HepG2 (cell line): Measurements from ENCODE around the gene MRPL14. TPM values are rescaled to one million over a fixed set of nuclear protein-coding genes. Genes with fewer than 3 reads are reported as not detected.

Source experiments
- AGO1 ChIP-seq: fragments of 200-400 bp; formaldehyde crosslinking; IDR thresholded peaks from 2 replicates; pipeline ENCODE4 v1.6.1; 2017; ENCODE audit warnings: mild to moderate bottlenecking, low read depth, low read length, moderate library complexity; ENCODE audit not compliant: poor library complexity, severe bottlenecking
- ZNF317 ChIP-seq: sonication (generic); formaldehyde crosslinking; IDR thresholded peaks from 2 replicates; pipeline ENCODE4 v1.5.0; 2020; ENCODE audit warnings: mild to moderate bottlenecking, missing genetic modification reagents
- ZNF598 ChIP-seq: sonication (generic); formaldehyde crosslinking; IDR thresholded peaks from 2 replicates; pipeline ENCODE4 v1.5.1; 2020; ENCODE audit warnings: mild to moderate bottlenecking, missing genetic modification reagents, borderline replicate concordance
- ZNF775 ChIP-seq: sonication (generic); formaldehyde crosslinking; IDR thresholded peaks from 2 replicates; pipeline ENCODE4 v1.4.0; 2020; ENCODE audit warnings: missing genetic modification reagents, mild to moderate bottlenecking, moderate library complexity, borderline replicate concordance
- polyA plus RNA-seq, 8 experiments: library from polyadenylated mRNA; depleted of rRNA in 3 of 8; stranded (reverse) in 7 of 8; unstranded in 1 of 8; fragments of >200 nt; fragmentation: Illumina TruSeq in 4 of 8; extraction: Trizol in 4 of 8; gene quantifications; 2 replicates each; pipeline versions ENCODE4 v1.2.1 to v1.2.3, GENCODE V29; 2011 to 2016; ENCODE audit warnings: low read depth in 4 of 8, missing spikeins in 1 of 8, mixed read lengths in 1 of 8; ENCODE audit not compliant: insufficient read depth in 1 of 8
- total RNA-seq, 5 experiments: library from RNA; depleted of rRNA; stranded (reverse); fragments of >200 nt; fragmentation: Illumina TruSeq; extraction: Trizol; gene quantifications; 2 replicates each; pipeline ENCODE4 v1.2.3, GENCODE V29; 2016; ENCODE audit warnings: low read depth in 1 of 5
- TF ChIP-seq, protein P1 (sequence below): sonication (generic); formaldehyde crosslinking; IDR thresholded peaks from 2 replicates; pipeline ENCODE4 v1.4.0; 2020; ENCODE audit warnings: mild to moderate bottlenecking, missing genetic modification reagents, borderline replicate concordance
- TF ChIP-seq, protein P2 (sequence below): sonication (generic); formaldehyde crosslinking; IDR thresholded peaks from 2 replicates; pipeline ENCODE4 v1.5.1; 2020; ENCODE audit warnings: mild to moderate bottlenecking, missing genetic modification reagents, moderate library complexity
- TF ChIP-seq, protein P3 (sequence below): sonication (generic); formaldehyde crosslinking; IDR thresholded peaks from 2 replicates; pipeline ENCODE4 v1.5.1; 2020; ENCODE audit warnings: missing genetic modification reagents, mild to moderate bottlenecking, borderline replicate concordance
- TF ChIP-seq, protein P4 (sequence below): sonication (generic); formaldehyde crosslinking; IDR thresholded peaks from 2 replicates; pipeline ENCODE4 v1.4.0; 2020; ENCODE audit warnings: missing genetic modification reagents, mild to moderate bottlenecking, borderline replicate concordance

Gene MRPL14
- total and polyA plus RNA-seq, 2 of the 13 experiments (the other 11 are each of a cell fraction or from before 2014, with no cell fraction given) = 157 to 178 TPM

DNA sequence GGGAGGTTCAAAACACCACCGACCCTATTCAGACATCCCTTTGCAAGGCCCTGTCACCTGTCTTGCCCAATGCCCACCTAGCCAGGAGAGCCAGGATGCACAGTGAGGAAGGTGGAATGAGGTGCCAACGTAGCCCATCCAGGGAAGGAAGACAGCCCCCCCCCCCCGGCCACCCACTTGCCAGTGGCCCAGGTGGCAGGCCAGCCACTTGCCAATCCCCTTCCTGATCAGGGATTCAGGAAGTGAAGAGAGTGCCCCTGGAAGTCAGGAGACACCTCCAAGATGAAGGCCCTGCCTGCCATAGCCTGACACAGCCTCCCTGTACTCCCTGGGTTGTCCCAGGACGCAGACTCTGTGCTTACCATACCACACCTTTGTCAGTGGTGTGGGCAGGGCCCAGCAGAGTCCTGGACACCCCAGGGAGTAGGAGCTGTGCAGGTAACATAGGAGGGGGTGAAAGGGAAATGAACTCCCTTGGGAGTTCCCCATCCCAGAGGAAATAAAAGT lies 54.7 kb downstream of the MRPL14 start (continued):
- TF ChIP-seq, protein P1, sequence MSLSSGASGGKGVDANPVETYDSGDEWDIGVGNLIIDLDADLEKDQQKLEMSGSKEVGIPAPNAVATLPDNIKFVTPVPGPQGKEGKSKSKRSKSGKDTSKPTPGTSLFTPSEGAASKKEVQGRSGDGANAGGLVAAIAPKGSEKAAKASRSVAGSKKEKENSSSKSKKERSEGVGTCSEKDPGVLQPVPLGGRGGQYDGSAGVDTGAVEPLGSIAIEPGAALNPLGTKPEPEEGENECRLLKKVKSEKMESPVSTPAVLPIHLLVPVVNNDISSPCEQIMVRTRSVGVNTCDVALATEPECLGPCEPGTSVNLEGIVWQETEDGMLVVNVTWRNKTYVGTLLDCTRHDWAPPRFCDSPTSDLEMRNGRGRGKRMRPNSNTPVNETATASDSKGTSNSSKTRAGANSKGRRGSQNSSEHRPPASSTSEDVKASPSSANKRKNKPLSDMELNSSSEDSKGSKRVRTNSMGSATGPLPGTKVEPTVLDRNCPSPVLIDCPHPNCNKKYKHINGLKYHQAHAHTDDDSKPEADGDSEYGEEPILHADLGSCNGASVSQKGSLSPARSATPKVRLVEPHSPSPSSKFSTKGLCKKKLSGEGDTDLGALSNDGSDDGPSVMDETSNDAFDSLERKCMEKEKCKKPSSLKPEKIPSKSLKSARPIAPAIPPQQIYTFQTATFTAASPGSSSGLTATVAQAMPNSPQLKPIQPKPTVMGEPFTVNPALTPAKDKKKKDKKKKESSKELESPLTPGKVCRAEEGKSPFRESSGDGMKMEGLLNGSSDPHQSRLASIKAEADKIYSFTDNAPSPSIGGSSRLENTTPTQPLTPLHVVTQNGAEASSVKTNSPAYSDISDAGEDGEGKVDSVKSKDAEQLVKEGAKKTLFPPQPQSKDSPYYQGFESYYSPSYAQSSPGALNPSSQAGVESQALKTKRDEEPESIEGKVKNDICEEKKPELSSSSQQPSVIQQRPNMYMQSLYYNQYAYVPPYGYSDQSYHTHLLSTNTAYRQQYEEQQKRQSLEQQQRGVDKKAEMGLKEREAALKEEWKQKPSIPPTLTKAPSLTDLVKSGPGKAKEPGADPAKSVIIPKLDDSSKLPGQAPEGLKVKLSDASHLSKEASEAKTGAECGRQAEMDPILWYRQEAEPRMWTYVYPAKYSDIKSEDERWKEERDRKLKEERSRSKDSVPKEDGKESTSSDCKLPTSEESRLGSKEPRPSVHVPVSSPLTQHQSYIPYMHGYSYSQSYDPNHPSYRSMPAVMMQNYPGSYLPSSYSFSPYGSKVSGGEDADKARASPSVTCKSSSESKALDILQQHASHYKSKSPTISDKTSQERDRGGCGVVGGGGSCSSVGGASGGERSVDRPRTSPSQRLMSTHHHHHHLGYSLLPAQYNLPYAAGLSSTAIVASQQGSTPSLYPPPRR (CRISPR knock-in tag) = peak; percentile 78; the same call in 1 of the 2 replicates
- TF ChIP-seq, protein P2, sequence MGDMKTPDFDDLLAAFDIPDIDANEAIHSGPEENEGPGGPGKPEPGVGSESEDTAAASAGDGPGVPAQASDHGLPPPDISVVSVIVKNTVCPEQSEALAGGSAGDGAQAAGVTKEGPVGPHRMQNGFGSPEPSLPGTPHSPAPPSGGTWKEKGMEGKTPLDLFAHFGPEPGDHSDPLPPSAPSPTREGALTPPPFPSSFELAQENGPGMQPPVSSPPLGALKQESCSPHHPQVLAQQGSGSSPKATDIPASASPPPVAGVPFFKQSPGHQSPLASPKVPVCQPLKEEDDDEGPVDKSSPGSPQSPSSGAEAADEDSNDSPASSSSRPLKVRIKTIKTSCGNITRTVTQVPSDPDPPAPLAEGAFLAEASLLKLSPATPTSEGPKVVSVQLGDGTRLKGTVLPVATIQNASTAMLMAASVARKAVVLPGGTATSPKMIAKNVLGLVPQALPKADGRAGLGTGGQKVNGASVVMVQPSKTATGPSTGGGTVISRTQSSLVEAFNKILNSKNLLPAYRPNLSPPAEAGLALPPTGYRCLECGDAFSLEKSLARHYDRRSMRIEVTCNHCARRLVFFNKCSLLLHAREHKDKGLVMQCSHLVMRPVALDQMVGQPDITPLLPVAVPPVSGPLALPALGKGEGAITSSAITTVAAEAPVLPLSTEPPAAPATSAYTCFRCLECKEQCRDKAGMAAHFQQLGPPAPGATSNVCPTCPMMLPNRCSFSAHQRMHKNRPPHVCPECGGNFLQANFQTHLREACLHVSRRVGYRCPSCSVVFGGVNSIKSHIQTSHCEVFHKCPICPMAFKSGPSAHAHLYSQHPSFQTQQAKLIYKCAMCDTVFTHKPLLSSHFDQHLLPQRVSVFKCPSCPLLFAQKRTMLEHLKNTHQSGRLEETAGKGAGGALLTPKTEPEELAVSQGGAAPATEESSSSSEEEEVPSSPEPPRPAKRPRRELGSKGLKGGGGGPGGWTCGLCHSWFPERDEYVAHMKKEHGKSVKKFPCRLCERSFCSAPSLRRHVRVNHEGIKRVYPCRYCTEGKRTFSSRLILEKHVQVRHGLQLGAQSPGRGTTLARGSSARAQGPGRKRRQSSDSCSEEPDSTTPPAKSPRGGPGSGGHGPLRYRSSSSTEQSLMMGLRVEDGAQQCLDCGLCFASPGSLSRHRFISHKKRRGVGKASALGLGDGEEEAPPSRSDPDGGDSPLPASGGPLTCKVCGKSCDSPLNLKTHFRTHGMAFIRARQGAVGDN (CRISPR knock-in tag) = peak; percentile 82
- TF ChIP-seq, protein P3, sequence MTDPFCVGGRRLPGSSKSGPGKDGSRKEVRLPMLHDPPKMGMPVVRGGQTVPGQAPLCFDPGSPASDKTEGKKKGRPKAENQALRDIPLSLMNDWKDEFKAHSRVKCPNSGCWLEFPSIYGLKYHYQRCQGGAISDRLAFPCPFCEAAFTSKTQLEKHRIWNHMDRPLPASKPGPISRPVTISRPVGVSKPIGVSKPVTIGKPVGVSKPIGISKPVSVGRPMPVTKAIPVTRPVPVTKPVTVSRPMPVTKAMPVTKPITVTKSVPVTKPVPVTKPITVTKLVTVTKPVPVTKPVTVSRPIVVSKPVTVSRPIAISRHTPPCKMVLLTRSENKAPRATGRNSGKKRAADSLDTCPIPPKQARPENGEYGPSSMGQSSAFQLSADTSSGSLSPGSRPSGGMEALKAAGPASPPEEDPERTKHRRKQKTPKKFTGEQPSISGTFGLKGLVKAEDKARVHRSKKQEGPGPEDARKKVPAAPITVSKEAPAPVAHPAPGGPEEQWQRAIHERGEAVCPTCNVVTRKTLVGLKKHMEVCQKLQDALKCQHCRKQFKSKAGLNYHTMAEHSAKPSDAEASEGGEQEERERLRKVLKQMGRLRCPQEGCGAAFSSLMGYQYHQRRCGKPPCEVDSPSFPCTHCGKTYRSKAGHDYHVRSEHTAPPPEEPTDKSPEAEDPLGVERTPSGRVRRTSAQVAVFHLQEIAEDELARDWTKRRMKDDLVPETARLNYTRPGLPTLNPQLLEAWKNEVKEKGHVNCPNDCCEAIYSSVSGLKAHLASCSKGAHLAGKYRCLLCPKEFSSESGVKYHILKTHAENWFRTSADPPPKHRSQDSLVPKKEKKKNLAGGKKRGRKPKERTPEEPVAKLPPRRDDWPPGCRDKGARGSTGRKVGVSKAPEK (CRISPR knock-in tag) = 0 out of 2 replicates have a peak, but pooled peaks have one; percentile 79
- no peak for TF ChIP-seq ZNF317 (CRISPR knock-in tag)
- TF ChIP-seq, protein P4, sequence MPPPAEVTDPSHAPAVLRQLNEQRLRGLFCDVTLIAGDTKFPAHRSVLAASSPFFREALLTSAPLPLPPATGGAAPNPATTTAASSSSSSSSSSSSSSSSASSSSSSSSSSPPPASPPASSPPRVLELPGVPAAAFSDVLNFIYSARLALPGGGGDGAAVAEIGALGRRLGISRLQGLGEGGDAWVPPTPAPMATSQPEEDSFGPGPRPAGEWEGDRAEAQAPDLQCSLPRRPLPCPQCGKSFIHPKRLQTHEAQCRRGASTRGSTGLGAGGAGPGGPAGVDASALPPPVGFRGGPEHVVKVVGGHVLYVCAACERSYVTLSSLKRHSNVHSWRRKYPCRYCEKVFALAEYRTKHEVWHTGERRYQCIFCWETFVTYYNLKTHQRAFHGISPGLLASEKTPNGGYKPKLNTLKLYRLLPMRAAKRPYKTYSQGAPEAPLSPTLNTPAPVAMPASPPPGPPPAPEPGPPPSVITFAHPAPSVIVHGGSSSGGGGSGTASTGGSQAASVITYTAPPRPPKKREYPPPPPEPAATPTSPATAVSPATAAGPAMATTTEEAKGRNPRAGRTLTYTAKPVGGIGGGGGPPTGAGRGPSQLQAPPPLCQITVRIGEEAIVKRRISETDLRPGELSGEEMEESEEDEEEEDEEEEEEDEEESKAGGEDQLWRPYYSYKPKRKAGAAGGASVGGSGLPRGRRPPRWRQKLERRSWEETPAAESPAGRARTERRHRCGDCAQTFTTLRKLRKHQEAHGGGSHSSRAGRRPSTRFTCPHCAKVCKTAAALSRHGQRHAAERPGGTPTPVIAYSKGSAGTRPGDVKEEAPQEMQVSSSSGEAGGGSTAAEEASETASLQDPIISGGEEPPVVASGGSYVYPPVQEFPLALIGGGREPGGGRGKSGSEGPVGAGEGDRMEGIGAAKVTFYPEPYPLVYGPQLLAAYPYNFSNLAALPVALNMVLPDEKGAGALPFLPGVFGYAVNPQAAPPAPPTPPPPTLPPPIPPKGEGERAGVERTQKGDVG (CRISPR knock-in tag) = 0 out of 2 replicates have a peak, but pooled peaks have one; percentile 44
- TF ChIP-seq ZNF598 (CRISPR knock-in tag) = 0 out of 2 replicates have a peak, but pooled peaks have one; percentile 54
- TF ChIP-seq ZNF775 (CRISPR knock-in tag) = 0 out of 2 replicates have a peak, but pooled peaks have one; percentile 48
- no peak for TF ChIP-seq AGO1
